Gastroesophageal sphincter (tissue), 3 donors: Measurements from ENCODE around the gene RASL12.

Experiments
- CTCF ChIP-seq, 4 experiments: fragments of 200-600 bp in 2 of 4; fragments of 450-650 bp in 2 of 4; sonication (generic) in 1 of 4; IDR thresholded peaks; one replicate each; pipeline ENCODE4 v1.5.1; 2017 to 2019; ENCODE audit warnings: antibody characterized with exemption in 4 of 4, mild to moderate bottlenecking in 2 of 4, moderate library complexity in 2 of 4
- EP300 ChIP-seq: sonication (generic); formaldehyde crosslinking; IDR thresholded peaks from one replicate; pipeline ENCODE4 v1.6.1; 2017; ENCODE audit warnings: antibody characterized with exemption, mild to moderate bottlenecking
- POLR2A ChIP-seq, 2 donors: fragments of 450-650 bp; IDR thresholded peaks; one replicate each; pipeline ENCODE4 v1.6.1; 2017; ENCODE audit warnings: antibody characterized with exemption in 2 of 2, mild to moderate bottlenecking in 2 of 2, moderate library complexity in 1 of 2
- POLR2AphosphoS5 ChIP-seq: sonication (generic); formaldehyde crosslinking; IDR thresholded peaks from one replicate; pipeline ENCODE4 v1.6.1; 2017; ENCODE audit warnings: antibody characterized with exemption

- TF ChIP-seq CTCF (IDR thresholded peaks at IDR 0.05), result no peak
- no peak for TF ChIP-seq POLR2A (IDR thresholded peaks at IDR 0.05)
- no peak for TF ChIP-seq EP300
- TF ChIP-seq POLR2AphosphoS5, result no peak
These were observed 30.5 kb downstream of the RASL12 start for GRCh38 chr15:65037309-65037708.
